Measurements from ENCODE around the gene GRWD1. TPM values are rescaled to one million over a fixed set of nuclear protein-coding genes. Genes with fewer than 3 reads are reported as not detected.

The GRWD1 gene
- total RNA-seq, 1 experiment from 2014 or later, result 64.8 TPM

DNA sequence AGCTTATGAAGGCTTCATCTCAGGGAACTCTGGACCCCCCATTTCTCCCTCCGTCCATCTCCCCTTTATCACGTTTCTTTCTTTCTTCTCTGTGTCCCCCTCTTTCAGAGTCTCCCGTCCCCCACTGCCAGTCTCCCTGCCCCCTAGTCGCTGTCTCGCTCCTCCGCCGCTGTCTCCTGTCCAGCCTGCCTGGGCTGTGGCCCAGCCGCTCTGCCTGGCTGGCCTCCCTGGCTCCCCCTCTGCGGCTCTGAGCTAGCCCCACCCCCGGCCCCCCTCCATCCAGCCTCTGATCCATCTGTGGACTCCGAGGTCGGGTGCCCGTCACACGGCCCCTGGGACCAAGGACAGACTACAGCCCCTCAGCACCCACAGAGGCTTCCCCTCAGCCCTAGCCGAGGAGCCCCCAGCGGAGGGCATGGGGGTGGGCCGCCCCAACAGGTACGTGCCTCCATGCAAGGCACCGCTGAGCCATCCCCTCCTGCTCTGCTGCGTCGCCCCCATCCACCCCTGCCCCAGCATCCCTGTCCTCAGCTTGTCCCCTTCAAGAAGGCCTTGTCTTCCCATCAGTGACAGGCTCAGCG, 8.5 kb downstream of the GRWD1 start:
- no peak overlapping the region for H2AFZ ChIP-seq (ENCODE audit: low read depth, low read length, poor library complexity, severe bottlenecking)
- no peaks in the 10 kb centered on the region for H3K4me1 ChIP-seq (ENCODE audit: control insufficient read depth in 1 of 2, insufficient read depth in 2 of 2, low read length in 2 of 2)
- H3K9me2 ChIP-seq (ENCODE audit: insufficient read depth), result no peaks in the 10 kb centered on the region
- peaks cover 68% of the 10 kb centered on the region for H3K79me2 ChIP-seq (ENCODE audit: insufficient read depth, low read length)
- CTCF ChIA-PET, result no interaction called here
- H3K27me3 ChIP-seq (ENCODE audit: insufficient read depth, low read length), result no peaks in the 10 kb centered on the region
- BruUV-seq (replicated peaks), result no TSS peak
- POLR2A ChIA-PET, result no interaction called here
- no peak overlapping the region for H3K27ac ChIP-seq (ENCODE audit: low read depth, low read length)
- intact Hi-C loops (cut with micrococcal nuclease), result no loop called here
- no peak for TF ChIP-seq EZH2phosphoT487 (IDR thresholded peaks at IDR 0.05; ENCODE audit: borderline replicate concordance)
- TF ChIP-seq, protein P1, sequence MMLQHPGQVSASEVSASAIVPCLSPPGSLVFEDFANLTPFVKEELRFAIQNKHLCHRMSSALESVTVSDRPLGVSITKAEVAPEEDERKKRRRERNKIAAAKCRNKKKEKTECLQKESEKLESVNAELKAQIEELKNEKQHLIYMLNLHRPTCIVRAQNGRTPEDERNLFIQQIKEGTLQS (IDR thresholded peaks at IDR 0.05), result no peak
- TF ChIP-seq, protein P2, sequence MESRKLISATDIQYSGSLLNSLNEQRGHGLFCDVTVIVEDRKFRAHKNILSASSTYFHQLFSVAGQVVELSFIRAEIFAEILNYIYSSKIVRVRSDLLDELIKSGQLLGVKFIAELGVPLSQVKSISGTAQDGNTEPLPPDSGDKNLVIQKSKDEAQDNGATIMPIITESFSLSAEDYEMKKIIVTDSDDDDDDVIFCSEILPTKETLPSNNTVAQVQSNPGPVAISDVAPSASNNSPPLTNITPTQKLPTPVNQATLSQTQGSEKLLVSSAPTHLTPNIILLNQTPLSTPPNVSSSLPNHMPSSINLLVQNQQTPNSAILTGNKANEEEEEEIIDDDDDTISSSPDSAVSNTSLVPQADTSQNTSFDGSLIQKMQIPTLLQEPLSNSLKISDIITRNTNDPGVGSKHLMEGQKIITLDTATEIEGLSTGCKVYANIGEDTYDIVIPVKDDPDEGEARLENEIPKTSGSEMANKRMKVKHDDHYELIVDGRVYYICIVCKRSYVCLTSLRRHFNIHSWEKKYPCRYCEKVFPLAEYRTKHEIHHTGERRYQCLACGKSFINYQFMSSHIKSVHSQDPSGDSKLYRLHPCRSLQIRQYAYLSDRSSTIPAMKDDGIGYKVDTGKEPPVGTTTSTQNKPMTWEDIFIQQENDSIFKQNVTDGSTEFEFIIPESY (IDR thresholded peaks at IDR 0.05; ENCODE audit: extremely low read depth, insufficient replicate concordance, low read length), result no peak
- TF ChIP-seq, protein P3, sequence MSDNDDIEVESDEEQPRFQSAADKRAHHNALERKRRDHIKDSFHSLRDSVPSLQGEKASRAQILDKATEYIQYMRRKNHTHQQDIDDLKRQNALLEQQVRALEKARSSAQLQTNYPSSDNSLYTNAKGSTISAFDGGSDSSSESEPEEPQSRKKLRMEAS (IDR thresholded peaks at IDR 0.05), result no peak
- TF ChIP-seq, protein P4, sequence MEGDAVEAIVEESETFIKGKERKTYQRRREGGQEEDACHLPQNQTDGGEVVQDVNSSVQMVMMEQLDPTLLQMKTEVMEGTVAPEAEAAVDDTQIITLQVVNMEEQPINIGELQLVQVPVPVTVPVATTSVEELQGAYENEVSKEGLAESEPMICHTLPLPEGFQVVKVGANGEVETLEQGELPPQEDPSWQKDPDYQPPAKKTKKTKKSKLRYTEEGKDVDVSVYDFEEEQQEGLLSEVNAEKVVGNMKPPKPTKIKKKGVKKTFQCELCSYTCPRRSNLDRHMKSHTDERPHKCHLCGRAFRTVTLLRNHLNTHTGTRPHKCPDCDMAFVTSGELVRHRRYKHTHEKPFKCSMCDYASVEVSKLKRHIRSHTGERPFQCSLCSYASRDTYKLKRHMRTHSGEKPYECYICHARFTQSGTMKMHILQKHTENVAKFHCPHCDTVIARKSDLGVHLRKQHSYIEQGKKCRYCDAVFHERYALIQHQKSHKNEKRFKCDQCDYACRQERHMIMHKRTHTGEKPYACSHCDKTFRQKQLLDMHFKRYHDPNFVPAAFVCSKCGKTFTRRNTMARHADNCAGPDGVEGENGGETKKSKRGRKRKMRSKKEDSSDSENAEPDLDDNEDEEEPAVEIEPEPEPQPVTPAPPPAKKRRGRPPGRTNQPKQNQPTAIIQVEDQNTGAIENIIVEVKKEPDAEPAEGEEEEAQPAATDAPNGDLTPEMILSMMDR (IDR thresholded peaks at IDR 0.05 in 2 of 3, conservative IDR thresholded peaks at IDR 0.05 in 1 of 3; ENCODE audit: borderline replicate concordance in 1 of 3, insufficient read depth in 1 of 3, low read depth in 2 of 3, low read length in 2 of 3), result no peak
- TF ChIP-seq SIN3A (IDR thresholded peaks at IDR 0.05; ENCODE audit: low read depth), result no peak
- TF ChIP-seq POLR2AphosphoS5 (IDR thresholded peaks at IDR 0.05; ENCODE audit: low read depth, low read length), result no peak
- no peak for TF ChIP-seq EGR1 (IDR thresholded peaks at IDR 0.05; ENCODE audit: low read depth)
- no peak for TF ChIP-seq FOSL1 (IDR thresholded peaks at IDR 0.05; ENCODE audit: low read depth)
- no peak for TF ChIP-seq ZNF274 (IDR thresholded peaks at IDR 0.05; ENCODE audit: low read depth, low read length)
- TF ChIP-seq CEBPB (IDR thresholded peaks at IDR 0.05; ENCODE audit: low read depth), result no peak
- no peak for TF ChIP-seq EZH2 (IDR thresholded peaks at IDR 0.05)
- no peak for TF ChIP-seq TCF7L2 (IDR thresholded peaks at IDR 0.05; ENCODE audit: borderline replicate concordance, extremely low read depth, insufficient read depth, insufficient read length)
- TF ChIP-seq, protein P5, sequence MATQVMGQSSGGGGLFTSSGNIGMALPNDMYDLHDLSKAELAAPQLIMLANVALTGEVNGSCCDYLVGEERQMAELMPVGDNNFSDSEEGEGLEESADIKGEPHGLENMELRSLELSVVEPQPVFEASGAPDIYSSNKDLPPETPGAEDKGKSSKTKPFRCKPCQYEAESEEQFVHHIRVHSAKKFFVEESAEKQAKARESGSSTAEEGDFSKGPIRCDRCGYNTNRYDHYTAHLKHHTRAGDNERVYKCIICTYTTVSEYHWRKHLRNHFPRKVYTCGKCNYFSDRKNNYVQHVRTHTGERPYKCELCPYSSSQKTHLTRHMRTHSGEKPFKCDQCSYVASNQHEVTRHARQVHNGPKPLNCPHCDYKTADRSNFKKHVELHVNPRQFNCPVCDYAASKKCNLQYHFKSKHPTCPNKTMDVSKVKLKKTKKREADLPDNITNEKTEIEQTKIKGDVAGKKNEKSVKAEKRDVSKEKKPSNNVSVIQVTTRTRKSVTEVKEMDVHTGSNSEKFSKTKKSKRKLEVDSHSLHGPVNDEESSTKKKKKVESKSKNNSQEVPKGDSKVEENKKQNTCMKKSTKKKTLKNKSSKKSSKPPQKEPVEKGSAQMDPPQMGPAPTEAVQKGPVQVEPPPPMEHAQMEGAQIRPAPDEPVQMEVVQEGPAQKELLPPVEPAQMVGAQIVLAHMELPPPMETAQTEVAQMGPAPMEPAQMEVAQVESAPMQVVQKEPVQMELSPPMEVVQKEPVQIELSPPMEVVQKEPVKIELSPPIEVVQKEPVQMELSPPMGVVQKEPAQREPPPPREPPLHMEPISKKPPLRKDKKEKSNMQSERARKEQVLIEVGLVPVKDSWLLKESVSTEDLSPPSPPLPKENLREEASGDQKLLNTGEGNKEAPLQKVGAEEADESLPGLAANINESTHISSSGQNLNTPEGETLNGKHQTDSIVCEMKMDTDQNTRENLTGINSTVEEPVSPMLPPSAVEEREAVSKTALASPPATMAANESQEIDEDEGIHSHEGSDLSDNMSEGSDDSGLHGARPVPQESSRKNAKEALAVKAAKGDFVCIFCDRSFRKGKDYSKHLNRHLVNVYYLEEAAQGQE (IDR thresholded peaks at IDR 0.05; ENCODE audit: low read depth), result no peak
- TF ChIP-seq ELF1 (IDR thresholded peaks at IDR 0.05; ENCODE audit: borderline replicate concordance, low read depth), result no peak
- no peak for TF ChIP-seq RAD21 (IDR thresholded peaks at IDR 0.05; ENCODE audit: low read depth)
- no peak for TF ChIP-seq POLR2A (IDR thresholded peaks at IDR 0.05; ENCODE audit: borderline replicate concordance, extremely low read depth, insufficient read depth, insufficient read length)
- TF ChIP-seq SRF (IDR thresholded peaks at IDR 0.05; ENCODE audit: low read depth), result no peak
- ATAC-seq (no peak), DNase-seq (ENCODE audit: low read depth, low spot score) (no peak)
- H3K9ac ChIP-seq (ENCODE audit: low read length), result no peak overlapping the region
- no peak overlapping the region for H3K4me2 ChIP-seq (ENCODE audit: low read length)
- RAD21 ChIA-PET (ENCODE audit: low non-redundant PET in 1 of 2, low total read pairs in 2 of 2, uncharacterized antibody in 2 of 2, unreplicated experiment in 2 of 2), result no interaction called here
- H3K4me3 ChIP-seq (replicated peaks in 1 of 2; ENCODE audit: low read depth in 1 of 2, low read length in 2 of 2), result no peak overlapping the region
- H3K36me3 ChIP-seq (ENCODE audit: control insufficient read depth in 1 of 2, insufficient read depth in 2 of 2, low read length in 2 of 2), result peaks cover 28 to 73% of the 10 kb centered on the region in 2 experiments
- no peaks in the 10 kb centered on the region for H4K20me1 ChIP-seq (ENCODE audit: insufficient read depth)
- H3K9me3 ChIP-seq (ENCODE audit: control insufficient read depth in 1 of 2, insufficient read depth in 1 of 2, low read depth in 1 of 2, low read length in 2 of 2), result no peaks in the 10 kb centered on the region
